Measurements from ENCODE around the gene ZDHHC8. TPM values are rescaled to one million over a fixed set of nuclear protein-coding genes. Genes with fewer than 3 reads are reported as not detected.

ZDHHC8 gene
- total RNA-seq, 3 donors from 2014 or later: 27.7 to 53.0 (median 42.2) TPM

DNA sequence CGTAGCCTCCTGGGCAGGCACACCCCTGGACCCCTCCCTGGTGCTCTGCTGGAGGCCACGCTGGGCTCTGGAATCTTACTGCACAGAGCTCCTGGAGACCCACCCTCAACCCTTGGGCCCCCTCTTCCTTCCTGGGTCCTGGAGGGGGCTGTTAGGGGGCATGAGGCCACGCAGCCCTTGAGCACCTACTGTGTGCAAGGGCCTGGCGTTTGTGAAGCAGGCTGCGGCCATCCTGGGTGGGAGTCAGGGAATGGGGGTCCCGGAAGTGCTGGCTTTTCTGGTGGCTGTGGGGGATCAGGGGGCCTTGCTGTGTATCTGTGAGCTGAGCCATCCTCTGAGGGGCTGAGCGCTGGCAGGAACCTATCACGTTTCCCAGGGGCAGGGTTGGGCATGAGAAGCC is 60.2 kb downstream of the ZDHHC8 start:
- Histone ChIP-seq H3K36me3 (ENCODE audit: low read depth) (no peaks in the 10 kb centered on the region), H3K4me1 (ENCODE audit: low read depth) (no peaks in the 10 kb centered on the region), H3K9me3 (no peaks in the 10 kb centered on the region), H3K4me3 (no peak overlapping the region)
- intact Hi-C loops (cut with DNase I, micrococcal nuclease): no loop called here
- no peak for ATAC-seq
- TF ChIP-seq, protein P1, sequence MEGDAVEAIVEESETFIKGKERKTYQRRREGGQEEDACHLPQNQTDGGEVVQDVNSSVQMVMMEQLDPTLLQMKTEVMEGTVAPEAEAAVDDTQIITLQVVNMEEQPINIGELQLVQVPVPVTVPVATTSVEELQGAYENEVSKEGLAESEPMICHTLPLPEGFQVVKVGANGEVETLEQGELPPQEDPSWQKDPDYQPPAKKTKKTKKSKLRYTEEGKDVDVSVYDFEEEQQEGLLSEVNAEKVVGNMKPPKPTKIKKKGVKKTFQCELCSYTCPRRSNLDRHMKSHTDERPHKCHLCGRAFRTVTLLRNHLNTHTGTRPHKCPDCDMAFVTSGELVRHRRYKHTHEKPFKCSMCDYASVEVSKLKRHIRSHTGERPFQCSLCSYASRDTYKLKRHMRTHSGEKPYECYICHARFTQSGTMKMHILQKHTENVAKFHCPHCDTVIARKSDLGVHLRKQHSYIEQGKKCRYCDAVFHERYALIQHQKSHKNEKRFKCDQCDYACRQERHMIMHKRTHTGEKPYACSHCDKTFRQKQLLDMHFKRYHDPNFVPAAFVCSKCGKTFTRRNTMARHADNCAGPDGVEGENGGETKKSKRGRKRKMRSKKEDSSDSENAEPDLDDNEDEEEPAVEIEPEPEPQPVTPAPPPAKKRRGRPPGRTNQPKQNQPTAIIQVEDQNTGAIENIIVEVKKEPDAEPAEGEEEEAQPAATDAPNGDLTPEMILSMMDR (IDR thresholded peaks at IDR 0.05): no peak
- no peak for DNase-seq

DNA sequence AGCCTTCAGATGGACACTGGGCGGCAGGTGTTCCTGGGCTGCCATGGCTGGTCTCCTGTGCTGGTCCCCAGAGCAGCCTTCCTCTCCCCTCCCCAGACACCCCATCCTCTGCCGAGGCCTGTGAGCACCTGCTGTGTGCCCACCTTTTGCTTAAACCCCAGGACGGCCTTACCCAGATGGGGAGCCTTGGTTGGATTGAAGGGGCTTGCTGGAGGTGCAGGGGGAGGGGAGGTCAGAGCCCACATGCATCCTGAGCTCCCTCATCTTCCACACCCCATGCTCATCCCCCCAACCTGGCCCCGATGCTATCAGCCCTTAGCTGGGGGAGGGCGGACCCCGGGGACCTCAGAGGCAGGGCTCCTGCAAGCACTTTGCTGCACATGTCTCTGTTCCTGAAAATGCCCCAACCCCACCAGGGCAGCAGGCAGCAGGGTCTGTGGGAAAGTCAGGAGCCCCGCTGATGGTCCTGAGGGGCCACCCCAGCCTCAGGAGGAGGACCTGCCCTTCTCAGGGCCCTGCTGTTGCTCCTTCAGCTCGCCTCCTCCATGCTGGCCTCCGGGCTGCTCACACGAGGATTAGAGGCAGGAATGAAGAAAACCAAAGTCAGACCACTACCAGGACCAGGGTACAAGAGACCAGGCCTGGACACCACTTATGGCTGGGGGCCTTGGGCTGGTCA is 60.8 kb downstream of the ZDHHC8 start:
- TF ChIP-seq, protein P1 (IDR thresholded peaks at IDR 0.05): no peak
- intact Hi-C loops (cut with DNase I, micrococcal nuclease): no loop called here
- Histone ChIP-seq H3K4me1 (ENCODE audit: low read depth) (no peaks in the 10 kb centered on the region), H3K9me3 (no peaks in the 10 kb centered on the region), H3K4me3 (no peak overlapping the region), H3K36me3 (ENCODE audit: low read depth) (no peaks in the 10 kb centered on the region)
- no peak for DNase-seq
- no peak for ATAC-seq

DNA sequence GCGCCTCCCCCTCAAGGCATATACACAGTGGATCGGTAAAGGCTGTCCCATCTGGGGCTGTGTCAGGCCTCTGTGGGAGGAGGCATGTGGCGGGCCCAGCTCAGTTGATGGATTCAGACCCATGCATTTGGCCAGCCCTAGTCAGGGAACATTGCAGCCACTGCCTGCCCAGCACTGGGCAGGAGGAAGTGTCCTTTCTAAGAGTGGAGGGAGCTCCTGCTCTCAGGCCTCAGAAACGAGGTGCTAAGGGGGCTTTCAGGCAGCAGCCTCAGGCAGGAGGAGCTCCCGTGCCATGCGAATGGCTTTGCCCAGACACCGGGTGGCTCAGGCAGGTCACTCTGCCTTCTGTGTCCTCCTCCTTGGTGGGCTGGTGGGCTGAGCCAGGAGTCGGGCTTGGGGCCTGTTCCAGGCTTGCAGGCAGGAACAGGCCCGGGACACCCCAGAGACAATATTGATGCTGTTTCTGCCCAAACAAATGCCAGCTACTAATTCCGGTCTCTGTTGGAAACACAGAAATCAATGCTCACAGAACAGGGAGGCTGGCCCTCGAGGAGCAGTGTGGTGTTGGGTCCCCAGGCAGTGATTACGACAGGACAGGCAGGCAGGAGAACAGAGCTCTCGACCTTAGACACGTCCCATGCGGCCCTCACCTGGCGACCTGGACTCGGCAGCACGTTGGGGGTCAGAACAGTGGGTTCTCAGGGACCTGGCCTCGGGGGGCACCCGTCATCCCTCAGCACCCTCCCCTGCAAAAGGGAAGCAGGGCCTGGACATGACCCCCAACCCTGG is 61.6 kb downstream of the ZDHHC8 start:
- intact Hi-C loops (cut with DNase I, micrococcal nuclease): no loop called here

DNA sequence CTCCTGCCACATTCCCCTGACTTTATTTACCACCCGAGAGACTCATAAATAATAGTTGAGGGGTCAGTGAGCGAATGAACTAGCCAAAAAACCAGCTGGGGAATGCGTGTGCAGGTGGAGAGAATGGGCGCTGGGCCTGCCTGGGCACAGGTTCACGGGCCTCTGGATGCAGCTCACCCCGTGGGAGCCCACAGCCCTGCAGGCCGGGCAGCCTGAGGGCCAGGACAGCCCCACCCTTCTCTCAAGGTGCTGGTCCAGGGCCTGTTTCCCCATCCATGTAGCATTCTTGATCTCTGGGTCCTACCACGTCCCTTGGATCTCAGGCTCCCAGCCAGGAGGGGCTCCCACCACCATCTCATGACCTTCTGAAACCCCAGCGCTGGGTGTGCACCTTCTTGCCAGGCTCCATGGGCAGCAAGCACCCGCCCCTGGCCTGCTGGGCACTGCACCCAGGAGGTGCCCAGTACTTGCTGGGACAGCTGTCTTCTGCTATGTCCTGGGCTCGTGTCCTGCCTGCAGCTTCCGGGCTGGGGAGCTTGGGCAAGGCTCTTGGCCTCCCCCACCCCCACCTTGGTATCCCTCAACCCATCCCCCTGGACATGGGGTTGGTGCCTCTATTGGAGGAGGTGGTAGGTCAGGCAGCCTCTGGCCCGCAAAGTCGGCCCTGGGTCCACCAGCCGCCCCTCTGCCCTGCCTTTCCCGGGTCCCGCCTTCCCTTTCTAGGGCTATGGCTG is 62.3 kb downstream of the ZDHHC8 start:
- H3K36me3 ChIP-seq (ENCODE audit: low read depth): no peaks in the 10 kb centered on the region
- TF ChIP-seq, protein P1 (IDR thresholded peaks at IDR 0.05): no peak
- no peak overlapping the region for H3K4me3 ChIP-seq
- H3K9me3 ChIP-seq: no peaks in the 10 kb centered on the region
- DNase-seq (no peak), ATAC-seq (no peak)
- H3K4me1 ChIP-seq (ENCODE audit: low read depth): no peaks in the 10 kb centered on the region
- intact Hi-C loops (cut with DNase I, micrococcal nuclease): no loop called here

More for the DNA sequence above, 61.6 kb downstream of the ZDHHC8 start:
- DNase-seq (no peak), ATAC-seq (no peak)
- TF ChIP-seq, protein P1 (IDR thresholded peaks at IDR 0.05): no peak
- H3K4me1 ChIP-seq (ENCODE audit: low read depth): no peaks in the 10 kb centered on the region
- H3K36me3 ChIP-seq (ENCODE audit: low read depth): no peaks in the 10 kb centered on the region
- H3K9me3 ChIP-seq: no peaks in the 10 kb centered on the region
- H3K4me3 ChIP-seq: no peak overlapping the region

DNA sequence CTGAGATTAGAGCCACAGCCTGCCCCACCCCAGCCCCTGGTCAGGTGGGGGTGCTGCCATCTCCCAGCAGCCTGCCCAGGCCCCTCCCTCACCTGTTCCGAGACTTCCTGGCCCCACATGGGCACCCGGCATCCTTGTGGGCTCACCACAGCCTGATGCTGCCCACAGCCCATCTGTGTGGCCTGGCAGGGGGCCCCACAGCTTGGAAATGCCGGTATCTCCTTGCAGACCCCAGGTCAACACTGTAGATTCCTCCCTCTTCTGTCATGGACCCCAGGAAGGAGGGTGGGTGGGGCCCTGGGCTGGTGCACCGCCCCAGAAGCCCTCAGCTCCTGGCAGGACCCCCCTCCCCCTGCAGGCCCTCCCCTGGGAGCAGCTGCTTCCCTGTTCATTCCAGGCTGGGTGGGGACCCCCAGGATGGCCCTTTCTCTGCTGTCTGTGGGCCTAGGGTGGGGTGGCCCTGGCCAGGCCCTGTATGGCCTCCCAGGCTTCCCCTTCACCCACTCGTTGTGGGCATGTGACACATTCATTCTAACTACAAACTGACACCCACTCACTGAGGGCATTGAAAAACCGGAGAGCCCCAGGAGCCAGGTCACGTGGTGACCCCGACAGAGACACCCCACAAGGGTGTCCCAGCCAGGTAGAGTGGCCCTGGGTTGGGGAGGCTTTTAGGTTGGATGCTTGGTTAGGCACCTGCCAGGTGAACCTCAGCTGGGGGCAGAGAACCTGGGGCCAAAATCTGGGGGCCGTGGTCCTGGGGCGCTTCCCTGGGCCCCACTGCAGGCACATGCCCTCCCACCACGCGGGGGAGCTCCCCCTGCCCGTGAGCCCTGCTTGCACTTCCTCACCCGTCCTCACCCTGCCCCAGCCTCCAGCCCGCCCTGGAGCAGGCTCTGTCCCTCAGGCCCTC is 63.3 kb downstream of the ZDHHC8 start:
- H3K4me3 ChIP-seq: no peak overlapping the region
- TF ChIP-seq, protein P1 (IDR thresholded peaks at IDR 0.05): no peak
- H3K36me3 ChIP-seq (ENCODE audit: low read depth): no peaks in the 10 kb centered on the region
- no peaks in the 10 kb centered on the region for H3K4me1 ChIP-seq (ENCODE audit: low read depth)
- no peaks in the 10 kb centered on the region for H3K9me3 ChIP-seq
- no peak for DNase-seq
- no peak for ATAC-seq
- intact Hi-C loops (cut with DNase I, micrococcal nuclease): no loop called here
